Activated T-cell treated with anti-CD3 and anti-CD28 coated beads, Interleukin-2, amount 50 U/mL, for 72 hours (primary cell): Measurements from ENCODE around the gene AR. TPM values are rescaled to one million over a fixed set of nuclear protein-coding genes. Genes with fewer than 3 reads are reported as not detected.

Source experiments
- ATAC-seq, 2 donors: fragments of 150-1000 bp; cut with Tn5 transposase; replicated peaks in 1 of 2; 2 replicates each; pipeline ENCODE4 v1.10.0; 2021; ENCODE audit warnings: moderate library complexity in 2 of 2, mild to moderate bottlenecking in 1 of 2
- DNase-seq, 2 donors: peaks; one replicate each; pipeline ENCODE4 v3.0.0; 2021 to 2022; ENCODE audit warnings: mixed read lengths in 1 of 2
- H3K27ac Mint-ChIP-seq: one replicate; pipeline ENCODE4 v1.8.0; 2022; ENCODE audit warnings: mild to moderate bottlenecking, moderate library complexity, mixed read lengths
- H3K27me3 Mint-ChIP-seq: one replicate; pipeline ENCODE4 v1.8.0; 2022; ENCODE audit warnings: low read depth, mixed read lengths
- H3K36me3 Mint-ChIP-seq, 2 donors: one replicate each; pipeline ENCODE4 v1.8.0; 2022; ENCODE audit warnings: mixed read lengths in 2 of 2, mild to moderate bottlenecking in 1 of 2; ENCODE audit not compliant: insufficient read depth in 2 of 2
- H3K4me1 Mint-ChIP-seq: one replicate; pipeline ENCODE4 v1.8.0; 2022; ENCODE audit warnings: low read depth, mixed read lengths
- H3K4me3 Mint-ChIP-seq, 2 donors: one replicate each; pipeline ENCODE4 v1.8.0; 2022; ENCODE audit warnings: mild to moderate bottlenecking in 2 of 2, mixed read lengths in 2 of 2, moderate library complexity in 2 of 2
- H3K9me3 Mint-ChIP-seq, 2 donors: one replicate each; pipeline ENCODE4 v1.8.0; 2022; ENCODE audit warnings: mixed read lengths in 2 of 2
- total RNA-seq, 2 donors: library from RNA; stranded (reverse); gene quantifications; one replicate each; pipeline ENCODE4 v1.2.3, GENCODE V29; 2022

The AR gene
- total RNA-seq, 2 donors from 2014 or later: 0.07 to 0.09 TPM

DNA sequence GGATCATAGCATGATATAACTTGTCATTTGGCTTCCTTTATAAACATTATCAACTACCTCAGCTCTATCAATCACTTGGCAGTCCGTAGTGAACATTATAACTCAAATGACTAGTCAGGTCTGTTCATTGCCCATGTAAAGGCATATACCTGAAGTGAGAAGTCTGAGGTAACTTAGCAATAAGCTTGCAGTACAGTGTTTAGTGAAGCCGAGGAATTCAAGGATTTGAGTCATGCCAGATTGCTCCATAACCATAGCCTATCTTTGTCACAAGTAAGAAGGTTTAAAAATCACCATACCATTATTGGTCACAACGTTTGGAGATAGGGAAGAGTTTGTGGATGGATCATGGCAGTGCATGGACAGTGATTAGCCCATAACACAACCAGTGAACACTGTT lies 41.6 kb downstream of the AR start:
- Mint-ChIP-seq H3K4me1 (no peaks in the 10 kb centered on the region), H3K27me3 (peaks cover 36% of the 10 kb centered on the region), H3K27ac (no peak overlapping the region), H3K9me3 (peaks cover 2% of the 10 kb centered on the region in 2 donors), H3K4me3 (no peak overlapping the region), H3K36me3 (no peaks in the 10 kb centered on the region)
- DNase-seq (no peak), ATAC-seq (no peak)

- Mint-ChIP-seq H3K4me3 (no peak overlapping the region), H3K27me3 (peaks cover 20% of the 10 kb centered on the region), H3K36me3 (no peaks in the 10 kb centered on the region), H3K27ac (no peak overlapping the region), H3K9me3 (peaks cover 0 to 2% of the 10 kb centered on the region in 2 donors), H3K4me1 (no peaks in the 10 kb centered on the region)
- DNase-seq: no peak
- no peak for ATAC-seq
Measured at GRCh38 chrX:67587946-67588624, 44.3 kb downstream of the AR start.

DNA sequence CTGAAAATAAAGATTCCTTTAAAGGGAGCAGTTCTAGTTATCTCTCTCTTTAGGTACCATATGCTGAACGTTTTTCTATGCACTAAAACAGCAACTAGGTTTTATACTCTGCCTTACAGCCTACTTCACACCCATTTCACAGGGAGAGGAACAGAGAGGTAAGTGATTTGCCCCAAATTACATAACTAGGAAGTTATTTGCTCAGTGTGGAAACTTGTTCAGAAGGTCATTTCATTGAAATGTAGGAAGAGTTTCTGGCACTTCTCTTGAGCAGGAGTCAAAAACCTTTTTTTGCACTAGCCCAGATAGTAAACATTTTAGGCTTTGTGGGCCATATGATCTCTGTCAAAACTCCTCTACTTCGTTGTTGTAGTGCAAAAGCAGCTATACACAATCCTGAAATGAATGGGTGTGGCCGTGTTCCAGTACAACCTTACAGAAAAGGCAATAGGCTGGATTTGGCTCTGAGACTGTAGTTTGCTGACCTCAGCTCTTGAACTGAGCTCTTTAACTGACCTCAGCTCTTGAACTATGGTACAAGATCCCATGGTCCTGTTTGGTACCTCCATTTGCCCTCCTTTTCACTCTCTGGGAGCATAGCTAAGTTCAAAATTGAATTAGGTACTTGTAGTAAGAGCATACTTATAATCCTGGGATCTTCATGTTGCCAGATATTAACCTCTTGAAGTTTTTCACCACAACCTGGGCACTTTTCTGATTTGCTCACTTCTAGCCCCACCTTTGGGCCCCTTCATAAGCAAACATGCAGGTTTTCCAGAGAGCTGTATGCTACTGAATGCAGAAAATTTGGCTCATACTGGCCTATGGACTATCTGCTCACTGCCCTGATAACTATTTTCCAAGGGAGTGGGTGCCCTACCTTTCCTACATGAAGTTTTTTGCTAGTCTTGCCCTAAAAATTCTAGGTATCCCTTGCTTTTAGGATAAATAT lies 53.3 kb downstream of the AR start:
- DNase-seq: no peak
- H3K36me3 Mint-ChIP-seq: no peaks in the 10 kb centered on the region
- ATAC-seq: no peak
- H3K4me1 Mint-ChIP-seq: no peaks in the 10 kb centered on the region
- H3K27ac Mint-ChIP-seq: no peak overlapping the region
- no peaks in the 10 kb centered on the region for H3K9me3 Mint-ChIP-seq
- H3K4me3 Mint-ChIP-seq: no peak overlapping the region
- no peaks in the 10 kb centered on the region for H3K27me3 Mint-ChIP-seq

- ATAC-seq (no peak), DNase-seq (no peak)
- H3K4me3 Mint-ChIP-seq: no peak overlapping the region
- H3K36me3 Mint-ChIP-seq: no peaks in the 10 kb centered on the region
- no peaks in the 10 kb centered on the region for H3K27me3 Mint-ChIP-seq
- no peaks in the 10 kb centered on the region for H3K9me3 Mint-ChIP-seq
- no peaks in the 10 kb centered on the region for H3K4me1 Mint-ChIP-seq
- no peak overlapping the region for H3K27ac Mint-ChIP-seq
Measured at GRCh38 chrX:67599532-67599931, 55.7 kb downstream of the AR start.

DNA sequence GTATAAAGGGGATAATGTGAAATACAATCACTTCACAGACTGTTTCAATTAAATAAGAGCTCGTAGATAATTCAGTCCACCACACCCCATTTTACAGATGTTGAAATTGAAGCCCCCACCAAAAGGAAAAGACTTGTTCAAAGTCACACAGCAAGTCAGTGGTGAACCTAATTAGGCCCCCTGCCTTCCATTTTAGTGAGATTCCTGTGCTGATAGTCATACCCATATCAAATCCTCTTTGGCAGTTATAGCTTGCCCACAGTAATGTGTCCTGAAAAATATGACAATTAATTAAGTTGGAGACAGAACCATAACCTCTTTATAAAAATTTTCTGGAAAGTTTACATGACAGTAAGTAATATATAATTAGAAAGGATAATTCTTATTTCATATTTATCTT lies 58.0 kb downstream of the AR start:
- Mint-ChIP-seq H3K4me3 (no peak overlapping the region), H3K9me3 (no peaks in the 10 kb centered on the region), H3K27me3 (peaks cover 13% of the 10 kb centered on the region), H3K4me1 (no peaks in the 10 kb centered on the region), H3K27ac (no peak overlapping the region), H3K36me3 (no peaks in the 10 kb centered on the region)
- no peak for DNase-seq
- no peak for ATAC-seq

DNA sequence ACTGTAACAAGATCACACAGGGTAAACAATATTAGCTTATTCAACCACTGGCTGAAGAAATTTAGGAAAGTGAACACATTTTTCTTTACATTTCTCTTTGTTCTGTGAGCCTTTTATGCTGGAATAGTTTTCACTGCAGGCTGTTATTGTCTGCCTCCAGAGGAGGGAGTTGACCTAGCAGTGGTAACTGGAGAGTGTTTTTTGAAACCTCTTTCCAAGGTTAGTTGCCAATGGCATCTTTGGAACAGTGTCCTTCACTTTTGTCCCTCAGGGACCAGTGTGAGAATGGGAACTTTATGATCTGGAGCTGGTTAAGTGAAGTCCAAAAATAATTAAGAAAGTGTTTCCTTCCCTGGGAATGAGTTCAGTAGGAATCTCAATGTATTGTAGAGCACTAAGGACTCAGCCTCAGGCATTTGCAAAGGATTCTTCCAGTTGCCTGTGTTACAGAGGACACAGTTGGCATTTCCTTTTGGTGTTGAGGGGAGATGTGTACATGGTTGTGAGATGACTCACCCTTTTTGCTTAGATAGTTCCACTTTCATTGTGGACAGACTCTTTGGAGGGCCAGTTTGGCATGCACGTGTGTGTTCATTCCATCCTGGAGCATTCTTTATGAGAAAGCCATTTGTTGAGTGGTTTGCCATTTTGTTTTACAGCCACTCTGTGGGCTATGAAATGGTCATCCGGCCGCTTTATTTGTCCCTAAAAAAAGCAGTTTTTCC lies 61.3 kb downstream of the AR start:
- peaks cover 13% of the 10 kb centered on the region for H3K27me3 Mint-ChIP-seq
- no peak for DNase-seq
- ATAC-seq: no peak

GRCh38 chrX:67607466-67607865 lies 63.6 kb downstream of the AR start:
- Mint-ChIP-seq H3K9me3 (no peaks in the 10 kb centered on the region), H3K4me3 (no peak overlapping the region), H3K4me1 (no peaks in the 10 kb centered on the region), H3K27me3 (peaks cover 25% of the 10 kb centered on the region), H3K36me3 (no peaks in the 10 kb centered on the region), H3K27ac (no peak overlapping the region)
- ATAC-seq (no peak), DNase-seq (no peak)

More for the DNA sequence above, 61.3 kb downstream of the AR start:
- Mint-ChIP-seq H3K36me3 (no peaks in the 10 kb centered on the region), H3K27ac (no peak overlapping the region), H3K9me3 (no peaks in the 10 kb centered on the region), H3K4me1 (no peaks in the 10 kb centered on the region), H3K4me3 (no peak overlapping the region)

- Mint-ChIP-seq H3K4me1 (no peaks in the 10 kb centered on the region), H3K4me3 (no peak overlapping the region), H3K27me3 (peaks cover 23% of the 10 kb centered on the region), H3K36me3 (peaks cover 0 to 4% of the 10 kb centered on the region in 2 donors), H3K27ac (no peak overlapping the region), H3K9me3 (peaks cover 3% of the 10 kb centered on the region in 2 donors)
- no peak for ATAC-seq
- DNase-seq: no peak
Measured at GRCh38 chrX:67610282-67610681, 66.5 kb downstream of the AR start.

- H3K36me3 Mint-ChIP-seq: peaks cover 0 to 4% of the 10 kb centered on the region in 2 donors
- ATAC-seq: no peak
- DNase-seq: no peak
Measured at GRCh38 chrX:67612231-67612630, 68.4 kb downstream of the AR start.

DNA sequence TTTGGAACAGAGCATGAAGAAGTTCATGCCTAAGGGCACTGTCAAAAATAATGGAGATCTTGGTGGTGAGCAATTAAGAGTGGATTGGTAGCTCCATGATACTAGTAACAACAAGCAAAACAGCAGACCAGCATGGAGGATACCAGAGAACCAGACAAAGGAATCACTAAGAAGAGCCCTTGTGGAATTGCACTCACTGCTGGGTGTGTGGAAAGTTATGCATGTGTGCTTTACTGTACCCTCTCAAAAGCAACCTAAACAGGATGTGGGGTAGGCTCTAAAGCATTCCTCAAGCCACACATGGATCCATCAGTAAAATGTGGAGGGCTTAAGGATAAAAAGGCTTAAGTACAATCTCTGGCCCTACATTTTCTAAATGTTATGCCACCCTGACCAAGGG lies 69.5 kb downstream of the AR start:
- H3K27ac Mint-ChIP-seq: no peak overlapping the region
- DNase-seq (no peak), ATAC-seq (no peak)
- H3K4me1 Mint-ChIP-seq: no peaks in the 10 kb centered on the region
- peaks cover 0 to 4% of the 10 kb centered on the region in 2 donors for H3K36me3 Mint-ChIP-seq
- H3K27me3 Mint-ChIP-seq: peaks cover 33% of the 10 kb centered on the region
- peaks cover 3% of the 10 kb centered on the region in 2 donors for H3K9me3 Mint-ChIP-seq
- no peak overlapping the region for H3K4me3 Mint-ChIP-seq

More at GRCh38 chrX:67612231-67612630, 68.4 kb downstream of the AR start:
- H3K9me3 Mint-ChIP-seq: peaks cover 3% of the 10 kb centered on the region in 2 donors
- no peak overlapping the region for H3K4me3 Mint-ChIP-seq
- peaks cover 23% of the 10 kb centered on the region for H3K27me3 Mint-ChIP-seq
- H3K4me1 Mint-ChIP-seq: no peaks in the 10 kb centered on the region
- no peak overlapping the region for H3K27ac Mint-ChIP-seq

- Mint-ChIP-seq H3K27ac (no peak overlapping the region), H3K36me3 (peaks cover 0 to 4% of the 10 kb centered on the region in 2 donors), H3K9me3 (peaks cover 3% of the 10 kb centered on the region in 2 donors), H3K4me3 (no peak overlapping the region), H3K4me1 (no peaks in the 10 kb centered on the region), H3K27me3 (peaks cover 38% of the 10 kb centered on the region)
- DNase-seq (no peak), ATAC-seq (no peak)
Measured at GRCh38 chrX:67613996-67614395, 70.2 kb downstream of the AR start.

GRCh38 chrX:67614423-67614822 lies 70.6 kb downstream of the AR start:
- Mint-ChIP-seq H3K4me1 (no peaks in the 10 kb centered on the region), H3K4me3 (no peak overlapping the region), H3K36me3 (peaks cover 0 to 4% of the 10 kb centered on the region in 2 donors), H3K9me3 (peaks cover 3% of the 10 kb centered on the region in 2 donors), H3K27ac (no peak overlapping the region), H3K27me3 (peaks cover 38% of the 10 kb centered on the region)
- DNase-seq: no peak
- ATAC-seq: no peak

DNA sequence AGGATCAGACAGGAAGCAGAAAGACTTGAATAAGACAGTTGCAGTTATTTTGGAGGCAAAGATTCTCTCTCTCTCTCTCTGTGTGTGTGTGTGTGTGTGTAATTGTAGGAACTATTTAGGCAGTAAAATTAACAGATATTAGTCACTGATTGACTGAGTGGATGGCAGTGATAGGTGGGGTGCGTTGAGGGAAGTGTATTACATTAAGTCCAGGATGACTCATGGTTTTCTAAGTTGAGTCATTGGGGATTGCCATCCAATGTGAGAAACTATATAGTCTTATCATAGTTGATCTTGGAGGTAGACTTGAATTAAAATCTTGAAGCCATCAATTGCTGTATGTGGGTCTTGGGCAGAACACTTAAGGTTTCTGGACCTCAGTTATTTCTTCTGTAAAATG lies 75.4 kb downstream of the AR start:
- Mint-ChIP-seq H3K4me3 (no peak overlapping the region), H3K27me3 (peaks cover 29% of the 10 kb centered on the region), H3K36me3 (peaks cover 0 to 4% of the 10 kb centered on the region in 2 donors), H3K4me1 (no peaks in the 10 kb centered on the region), H3K9me3 (peaks cover 3% of the 10 kb centered on the region in 2 donors), H3K27ac (no peak overlapping the region)
- no peak for DNase-seq
- no peak for ATAC-seq
